OCI-M2 (cell line): ENCODE results near the gene PNMT.

Experiments used
- DNase-seq: peaks from one replicate; lab custom pipeline; 2025; ENCODE audit not compliant: unreplicated experiment; lab: John Stamatoyannopoulos, UW

Gene PNMT

GRCh38 chr17:39667945-39668924, at the start of gene PNMT:
TSS of gene PNMT (plus strand) at chr17:39668453. CDS start at chr17:39668476, 23 bp downstream.
- DNase-seq, result no peak

- DNase-seq, result no peak
These were observed 49.1 kb upstream of the PNMT start for GRCh38 chr17:39618956-39619785.

- no peak for DNase-seq
These were observed 48.5 kb upstream of the PNMT start for GRCh38 chr17:39619786-39620101.

- DNase-seq, result peak; percentile 68
These were observed 46.5 kb upstream of the PNMT start for GRCh38 chr17:39621523-39622379.

- DNase-seq, result no peak
These were observed 45.8 kb upstream of the PNMT start for GRCh38 chr17:39622380-39623006.

GRCh38 chr17:39623356-39623950, 44.8 kb upstream of the PNMT start:
- no peak for DNase-seq

- DNase-seq, result no peak
These were observed 43.9 kb upstream of the PNMT start for GRCh38 chr17:39624313-39624712.

GRCh38 chr17:39625198-39625785, 43.0 kb upstream of the PNMT start:
- DNase-seq, result no peak

- DNase-seq, result no peak
These were observed 41.8 kb upstream of the PNMT start, which contains the start of gene PPP1R1B for GRCh38 chr17:39626171-39627046. TSS of gene PPP1R1B (plus strand) at chr17:39626952. CDS start at chr17:39627393, 441 bp downstream.

GRCh38 chr17:39627047-39627711, 41.1 kb upstream of the PNMT start:
- no peak for DNase-seq

- DNase-seq, result no peak
These were observed 40.3 kb upstream of the PNMT start for GRCh38 chr17:39627712-39628516.

- no peak for DNase-seq
These were observed 39.4 kb upstream of the PNMT start for GRCh38 chr17:39628655-39629493.

- no peak for DNase-seq
These were observed 38.8 kb upstream of the PNMT start for GRCh38 chr17:39629494-39629880.

GRCh38 chr17:39629898-39630297, 38.4 kb upstream of the PNMT start:
- no peak for DNase-seq

- DNase-seq, result no peak
These were observed 36.9 kb upstream of the PNMT start for GRCh38 chr17:39631403-39631802.

- DNase-seq, result no peak
These were observed 35.9 kb upstream of the PNMT start for GRCh38 chr17:39632153-39632941.
